Natural killer cell (primary cell): ENCODE results near the gene NAV2. TPM values are rescaled to one million over a fixed set of nuclear protein-coding genes. Genes with fewer than 3 reads are reported as not detected.

Experiments used
- ATAC-seq, 3 donors: fragments of 150-1000 bp in 2 of 3; fragments of 200-7000 bp in 1 of 3; cut with Tn5 transposase; 1 replicate in 1 of 3; 2 replicates in 2 of 3; pipeline ENCODE4 v1.10.0; 2021; ENCODE audit warnings: mild to moderate bottlenecking in 2 of 3, moderate library complexity in 2 of 3
- DNase-seq, 2 donors: peaks; one replicate each; pipeline versions ENCODE4 v3.0.0 to v3.0.0-alpha.2; 2013 to 2021; ENCODE audit warnings: mixed read lengths in 1 of 2
- H3K27ac ChIP-seq: one replicate; pipeline ENCODE4 v1.5.1; 2013; ENCODE audit warnings: mild to moderate bottlenecking, low read length
- H3K27me3 ChIP-seq: one replicate; pipeline ENCODE4 v1.6.1; 2013; ENCODE audit warnings: low read length; ENCODE audit not compliant: control insufficient read depth, insufficient read depth
- H3K36me3 ChIP-seq: one replicate; pipeline ENCODE4 v1.6.1; 2013; ENCODE audit warnings: low read length; ENCODE audit not compliant: control insufficient read depth, insufficient read depth
- H3K4me1 ChIP-seq: one replicate; pipeline ENCODE4 v1.6.1; 2013; ENCODE audit warnings: low read length; ENCODE audit not compliant: control insufficient read depth, insufficient read depth
- H3K4me3 ChIP-seq: one replicate; pipeline ENCODE4 v1.5.1; 2013; ENCODE audit warnings: low read length
- H3K9me3 ChIP-seq: one replicate; pipeline ENCODE4 v1.6.1; 2013; ENCODE audit warnings: low read length; ENCODE audit not compliant: control insufficient read depth, insufficient read depth
- H3K27ac Mint-ChIP-seq, 2 donors: one replicate each; pipeline ENCODE4 v1.8.0; 2022; ENCODE audit warnings: mild to moderate bottlenecking in 2 of 2, mixed read lengths in 2 of 2, moderate library complexity in 1 of 2
- H3K27me3 Mint-ChIP-seq, 2 donors: one replicate each; pipeline ENCODE4 v1.8.0; 2022; ENCODE audit warnings: low read depth in 2 of 2, mixed read lengths in 2 of 2
- H3K36me3 Mint-ChIP-seq: one replicate; pipeline ENCODE4 v1.8.0; 2022; ENCODE audit warnings: mixed read lengths
- H3K4me1 Mint-ChIP-seq, 2 donors: one replicate each; pipeline ENCODE4 v1.8.0; 2022; ENCODE audit warnings: mixed read lengths in 2 of 2
- H3K4me3 Mint-ChIP-seq: one replicate; pipeline ENCODE4 v1.8.0; 2022; ENCODE audit warnings: mild to moderate bottlenecking, moderate library complexity, mixed read lengths
- H3K9me3 Mint-ChIP-seq, 2 donors: one replicate each; pipeline ENCODE4 v1.8.0; 2022; ENCODE audit warnings: mixed read lengths in 2 of 2
- CTCF ChIP-seq: fragments of 200-600 bp; IDR thresholded peaks from one replicate; pipeline ENCODE4 v1.8.0; 2022; ENCODE audit warnings: antibody characterized with exemption
- WGBS: methylation state at CpG from one replicate; pipeline ENCODE4 v1.1.7; 2013; ENCODE audit warnings: missing lambda C conversion rate; ENCODE audit not compliant: insufficient coverage; 5-methylcytosine and 5-hydroxymethylcytosine counted together
- intact Hi-C: fragments of 100-400 bp; cut with micrococcal nuclease; formaldehyde crosslinking; loops from one replicate; pipeline ENCODE4 v1.14.2; 2022
- total RNA-seq, 4 donors: library from RNA; stranded (reverse); fragments of 120-200 nt in 1 of 4; gene quantifications; one replicate each; pipeline versions ENCODE4 v1.2.3 to v1.2.4, GENCODE V29; 2013 to 2022

NAV2 gene
- total RNA-seq, 3 donors from 2014 or later (not counting 1 experiment from before 2014, with no cell fraction given), result 0.14 to 1.6 (median 0.43) TPM

- no peaks in the 10 kb centered on the region for H3K27me3 ChIP-seq
- WGBS, result 91% methylated on average over 5 of the region's 5 CpGs
- H3K9me3 ChIP-seq, result no peaks in the 10 kb centered on the region
- Mint-ChIP-seq H3K4me3 (no peak overlapping the region), H3K4me1 (no peaks in the 10 kb centered on the region), H3K36me3 (no peaks in the 10 kb centered on the region), H3K9me3 (no peaks in the 10 kb centered on the region), H3K27me3 (peaks cover 20 to 21% of the 10 kb centered on the region in 2 donors), H3K27ac (no peak overlapping the region)
- DNase-seq, result no peak
- H3K27ac ChIP-seq, result no peak overlapping the region
- H3K4me1 ChIP-seq, result no peaks in the 10 kb centered on the region
- no peaks in the 10 kb centered on the region for H3K36me3 ChIP-seq
- H3K4me3 ChIP-seq, result no peak overlapping the region
- no peak for ATAC-seq
- no peak for TF ChIP-seq CTCF
- intact Hi-C loops, result no loop called here
Observed at GRCh38 chr11:19693146-19693545, 19.5 kb upstream of the NAV2 start.

GRCh38 chr11:19694796-19695345 is 17.8 kb upstream of the NAV2 start:
- peaks cover 16 to 18% of the 10 kb centered on the region in 2 donors for H3K27me3 Mint-ChIP-seq
- intact Hi-C loops, result no loop called here
- no peaks in the 10 kb centered on the region for H3K4me1 Mint-ChIP-seq

GRCh38 chr11:19696073-19696472 is 16.6 kb upstream of the NAV2 start:
- Mint-ChIP-seq H3K4me3 (no peak overlapping the region), H3K27ac (no peak overlapping the region), H3K27me3 (peaks cover 19 to 28% of the 10 kb centered on the region in 2 donors), H3K36me3 (no peaks in the 10 kb centered on the region), H3K9me3 (no peaks in the 10 kb centered on the region), H3K4me1 (no peaks in the 10 kb centered on the region)
- intact Hi-C loops, result no loop called here
- TF ChIP-seq CTCF, result no peak
- Histone ChIP-seq H3K27ac (no peak overlapping the region), H3K27me3 (no peaks in the 10 kb centered on the region), H3K4me1 (no peaks in the 10 kb centered on the region), H3K9me3 (no peaks in the 10 kb centered on the region), H3K4me3 (no peak overlapping the region), H3K36me3 (no peaks in the 10 kb centered on the region)
- ATAC-seq, result no peak
- WGBS, result 92% methylated on average over 3 of the region's 3 CpGs
- DNase-seq, result no peak

More at GRCh38 chr11:19694796-19695345, 17.8 kb upstream of the NAV2 start:
- no peak overlapping the region for H3K27ac Mint-ChIP-seq
- H3K4me3 Mint-ChIP-seq, result no peak overlapping the region
- Histone ChIP-seq H3K4me3 (no peak overlapping the region), H3K27ac (no peak overlapping the region), H3K4me1 (no peaks in the 10 kb centered on the region), H3K27me3 (no peaks in the 10 kb centered on the region), H3K9me3 (no peaks in the 10 kb centered on the region), H3K36me3 (no peaks in the 10 kb centered on the region)
- no peak for TF ChIP-seq CTCF
- WGBS, result 93% methylated on average over 5 of the region's 5 CpGs
- ATAC-seq (no peak), DNase-seq (no peak)
- no peaks in the 10 kb centered on the region for H3K9me3 Mint-ChIP-seq
- no peaks in the 10 kb centered on the region for H3K36me3 Mint-ChIP-seq

- H3K27ac ChIP-seq, result no peak overlapping the region
- no peak for TF ChIP-seq CTCF
- Mint-ChIP-seq H3K9me3 (no peaks in the 10 kb centered on the region), H3K4me1 (no peaks in the 10 kb centered on the region), H3K36me3 (no peaks in the 10 kb centered on the region), H3K4me3 (no peak overlapping the region), H3K27me3 (peaks cover 20 to 31% of the 10 kb centered on the region in 2 donors), H3K27ac (no peak overlapping the region)
- H3K9me3 ChIP-seq, result no peaks in the 10 kb centered on the region
- WGBS, result 100% methylated on average over 4 of the region's 4 CpGs
- no peaks in the 10 kb centered on the region for H3K27me3 ChIP-seq
- H3K36me3 ChIP-seq, result no peaks in the 10 kb centered on the region
- no peak for ATAC-seq
- no peak overlapping the region for H3K4me3 ChIP-seq
- H3K4me1 ChIP-seq, result no peaks in the 10 kb centered on the region
- intact Hi-C loops, result no loop called here
- no peak for DNase-seq
Observed at GRCh38 chr11:19696904-19697303, 15.7 kb upstream of the NAV2 start.
